GM12874 (cell line): ENCODE data around the gene ADAM17.

Experiments used
- TF ChIP-seq, protein P1 (sequence below): IDR thresholded peaks from 2 replicates; pipeline ENCODE4 v1.5.1; 2011; ENCODE audit warnings: low read depth, mild to moderate bottlenecking, control low read depth, low read length, moderate library complexity; ENCODE audit not compliant: insufficient read depth

Gene ADAM17

DNA sequence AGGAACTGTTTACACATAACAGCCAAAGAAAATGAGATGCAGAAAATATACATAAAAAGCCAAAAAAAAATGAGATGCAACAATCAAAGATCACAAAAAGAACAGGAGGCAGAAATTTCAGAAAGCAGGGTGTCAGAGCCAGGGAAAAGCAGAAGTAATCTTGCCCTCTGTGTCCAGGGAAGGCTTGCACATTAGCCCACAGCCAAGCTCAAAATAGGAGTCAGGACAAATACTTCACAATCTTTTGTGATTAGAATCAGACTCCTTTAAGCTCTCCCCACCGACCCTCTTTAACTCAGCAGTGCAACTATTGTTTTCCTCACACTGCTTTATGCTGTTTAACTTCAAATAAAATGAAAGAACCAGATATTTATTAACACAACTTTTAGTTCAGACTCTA, 46.7 kb downstream of the ADAM17 start:
- TF ChIP-seq, protein P1, sequence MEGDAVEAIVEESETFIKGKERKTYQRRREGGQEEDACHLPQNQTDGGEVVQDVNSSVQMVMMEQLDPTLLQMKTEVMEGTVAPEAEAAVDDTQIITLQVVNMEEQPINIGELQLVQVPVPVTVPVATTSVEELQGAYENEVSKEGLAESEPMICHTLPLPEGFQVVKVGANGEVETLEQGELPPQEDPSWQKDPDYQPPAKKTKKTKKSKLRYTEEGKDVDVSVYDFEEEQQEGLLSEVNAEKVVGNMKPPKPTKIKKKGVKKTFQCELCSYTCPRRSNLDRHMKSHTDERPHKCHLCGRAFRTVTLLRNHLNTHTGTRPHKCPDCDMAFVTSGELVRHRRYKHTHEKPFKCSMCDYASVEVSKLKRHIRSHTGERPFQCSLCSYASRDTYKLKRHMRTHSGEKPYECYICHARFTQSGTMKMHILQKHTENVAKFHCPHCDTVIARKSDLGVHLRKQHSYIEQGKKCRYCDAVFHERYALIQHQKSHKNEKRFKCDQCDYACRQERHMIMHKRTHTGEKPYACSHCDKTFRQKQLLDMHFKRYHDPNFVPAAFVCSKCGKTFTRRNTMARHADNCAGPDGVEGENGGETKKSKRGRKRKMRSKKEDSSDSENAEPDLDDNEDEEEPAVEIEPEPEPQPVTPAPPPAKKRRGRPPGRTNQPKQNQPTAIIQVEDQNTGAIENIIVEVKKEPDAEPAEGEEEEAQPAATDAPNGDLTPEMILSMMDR: no peak

DNA sequence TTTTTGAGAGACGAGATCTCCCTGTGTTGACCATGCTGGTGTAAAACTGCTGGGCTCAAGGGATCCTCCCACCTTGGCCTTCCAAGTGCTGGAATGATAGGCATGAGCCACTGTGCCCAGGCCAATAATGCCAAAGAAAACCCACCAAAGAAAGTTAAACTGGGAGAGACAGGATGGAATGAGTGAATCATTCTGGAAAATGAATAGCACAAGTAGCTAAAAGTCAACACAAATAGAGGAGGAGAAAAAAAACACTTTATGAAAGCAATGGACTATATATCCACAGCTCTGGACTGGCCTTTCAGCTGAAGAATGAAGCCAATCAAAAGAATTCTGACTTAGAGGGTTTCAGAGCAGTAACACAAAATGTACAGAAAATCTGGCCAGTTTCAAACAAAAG, 57.4 kb downstream of the ADAM17 start:
- TF ChIP-seq, protein P1: no peak

DNA sequence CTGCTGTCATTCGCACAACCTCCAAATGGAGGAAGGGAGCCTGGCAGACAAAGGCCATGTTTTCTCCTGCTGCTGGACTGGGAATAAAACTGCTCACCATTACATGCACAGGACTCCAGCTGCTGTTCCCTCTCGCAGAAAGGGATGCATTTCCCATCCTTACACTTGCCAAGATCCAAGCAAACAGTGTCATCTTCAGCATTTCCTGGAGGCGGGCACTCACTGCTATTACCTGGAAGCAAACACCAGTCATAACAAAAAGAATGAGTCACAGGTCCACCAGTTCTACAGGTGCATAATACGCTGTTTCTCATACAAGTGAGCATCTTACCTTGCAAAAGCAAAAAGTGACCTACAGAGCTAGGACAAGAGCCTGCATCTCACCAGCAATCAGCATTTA, 58.6 kb downstream of the ADAM17 start:
- TF ChIP-seq, protein P1: no peak

DNA sequence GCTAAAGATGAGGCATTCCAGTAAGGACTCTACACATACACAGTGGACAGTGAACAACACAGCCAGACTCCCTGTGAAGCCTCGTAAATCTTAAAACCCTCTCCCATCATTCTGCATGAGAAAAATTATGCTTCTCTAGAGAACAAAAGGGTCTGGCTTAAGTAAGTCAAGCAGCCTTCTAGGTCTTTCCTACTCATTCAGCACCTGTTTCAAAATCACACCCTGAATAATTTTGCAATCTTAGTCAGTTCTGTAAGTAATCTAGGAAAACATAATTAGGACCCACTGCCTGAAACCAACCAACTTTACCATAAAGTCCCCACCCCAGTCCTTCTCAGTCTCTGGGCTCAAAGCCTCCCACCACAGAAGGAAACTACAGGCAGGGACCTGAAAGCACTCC, 61.5 kb downstream of the ADAM17 start:
- TF ChIP-seq, protein P1: no peak

DNA sequence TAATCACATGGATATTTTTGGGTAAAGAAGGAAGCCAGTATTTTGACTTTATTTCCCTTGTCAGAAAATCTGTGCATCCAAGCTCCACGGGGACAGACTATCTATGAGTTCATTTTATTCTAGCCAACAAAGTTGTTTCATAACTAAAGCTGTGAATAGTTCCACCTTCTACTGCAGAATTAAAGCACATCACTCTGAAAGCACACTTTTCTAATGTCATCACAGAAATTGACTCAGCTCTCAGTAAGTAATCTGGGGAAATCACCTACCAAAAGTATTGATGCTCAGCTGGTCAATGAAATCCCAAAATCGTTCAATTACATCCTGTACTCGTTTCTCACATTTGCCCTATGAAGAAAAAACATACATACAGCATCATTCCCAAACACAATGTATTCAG, 62.2 kb downstream of the ADAM17 start:
- TF ChIP-seq, protein P1: no peak

DNA sequence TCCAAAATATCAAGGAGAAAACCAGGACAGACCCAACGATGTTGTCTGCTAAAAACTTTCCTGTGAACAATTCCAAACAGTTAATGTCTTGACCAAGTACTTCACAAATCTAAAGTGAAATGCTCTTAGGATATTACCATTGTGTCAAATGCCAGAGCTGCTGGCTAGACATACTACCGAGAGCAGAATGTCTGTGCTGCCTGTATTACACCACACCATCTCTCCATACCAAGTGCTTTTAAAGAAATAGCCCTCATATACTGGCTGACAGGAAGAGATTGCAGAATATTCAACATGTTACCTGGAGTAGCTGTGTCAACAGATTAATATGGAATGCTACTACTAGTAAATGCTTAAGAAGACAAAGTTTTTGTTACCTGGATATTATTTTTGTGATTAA, 62.7 kb downstream of the ADAM17 start:
- TF ChIP-seq, protein P1: no peak

DNA sequence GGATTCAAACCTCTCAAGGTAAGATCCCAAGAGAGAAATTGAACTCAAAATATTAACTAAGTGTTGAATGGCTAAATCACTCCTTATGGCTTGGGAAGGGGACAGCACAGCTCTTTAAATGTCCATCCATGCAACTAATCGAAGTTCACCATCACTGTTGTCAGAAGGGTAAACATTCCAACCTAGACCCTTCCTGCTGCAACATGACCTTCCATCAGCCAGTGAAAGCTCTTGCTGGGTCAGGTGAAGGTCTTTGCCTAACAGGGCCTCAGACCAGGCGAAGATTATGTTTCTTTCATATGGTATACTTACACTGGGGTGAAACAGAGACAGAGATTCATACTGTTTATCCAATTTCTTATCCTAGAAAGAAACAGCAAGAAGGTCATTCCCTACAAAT, 64.8 kb downstream of the ADAM17 start:
- TF ChIP-seq, protein P1: no peak
